ENCODE measurements around the gene ITGB1.
"Not testable (repeated sequence)": the region's sequence is repeated elsewhere in the genome, so short reads cannot be mapped to it uniquely, and the experiment has no call there.

ITGB1 gene

DNA sequence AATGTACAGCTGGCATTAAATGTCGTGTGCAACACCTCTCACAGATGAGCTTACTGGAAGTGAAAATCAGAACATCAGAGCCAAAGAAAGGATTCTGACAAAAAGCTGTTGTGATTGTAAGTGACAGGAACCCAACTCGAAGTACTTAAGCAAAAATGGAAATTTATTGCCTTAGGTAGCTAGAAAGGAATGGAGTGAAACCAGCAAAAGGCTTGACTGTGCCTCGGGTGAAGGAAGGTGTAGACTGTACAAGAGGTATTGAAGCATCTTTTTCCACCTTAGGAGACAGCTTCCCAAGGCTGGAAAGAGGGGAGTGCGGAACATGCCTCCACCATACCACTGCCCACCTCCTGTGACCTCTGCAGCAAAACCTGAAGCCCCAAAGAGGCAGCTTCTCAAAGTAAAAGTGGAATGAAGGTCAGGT is 27.3 kb upstream of the ITGB1 start:
- no peak for DNase-seq
- no peak overlapping the region for H3K4me3 Mint-ChIP-seq
- CTCF ChIA-PET = no interaction called here
- peaks cover 21% of the 10 kb centered on the region for H3K4me1 Mint-ChIP-seq
- no peaks in the 10 kb centered on the region for H3K36me3 Mint-ChIP-seq
- peaks cover 3% of the 10 kb centered on the region for H3K27me3 Mint-ChIP-seq
- H3K9me3 Mint-ChIP-seq = no peaks in the 10 kb centered on the region
- no peak overlapping the region for H3K27ac Mint-ChIP-seq

DNA sequence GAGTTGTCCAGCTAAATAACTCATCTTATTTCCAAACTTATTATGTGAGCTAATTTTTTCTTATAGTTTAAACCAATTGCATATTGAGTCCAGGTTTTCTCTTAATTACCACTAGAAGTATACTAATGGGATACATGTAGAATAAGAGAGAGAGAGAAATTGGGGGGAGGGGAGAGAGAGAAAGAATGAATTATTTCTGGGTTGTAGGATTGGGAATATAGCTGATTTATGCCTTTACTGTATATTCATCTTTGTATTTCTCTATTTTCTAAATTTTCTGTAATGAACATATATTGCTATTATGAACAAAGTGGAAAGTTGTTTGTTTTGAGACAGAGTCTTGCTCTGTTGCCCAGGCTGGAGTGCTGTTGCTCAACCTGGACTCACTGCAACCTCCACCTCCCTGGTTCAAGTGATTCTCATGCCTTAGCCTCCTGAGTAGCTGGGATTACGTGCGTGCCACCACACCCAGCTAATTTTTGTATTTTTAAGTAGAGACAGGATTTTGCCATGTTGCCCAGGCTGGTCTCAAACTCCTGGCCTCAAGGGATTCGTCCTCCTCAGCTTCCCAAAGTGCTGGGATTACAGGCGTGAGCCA is 26.1 kb upstream of the ITGB1 start:
- Mint-ChIP-seq H3K9me3 (no peaks in the 10 kb centered on the region), H3K4me1 (peaks cover 25% of the 10 kb centered on the region), H3K27me3 (peaks cover 4% of the 10 kb centered on the region), H3K27ac (no peak overlapping the region), H3K36me3 (no peaks in the 10 kb centered on the region), H3K4me3 (no peak overlapping the region)
- no peak for DNase-seq
- CTCF ChIA-PET = interaction anchor here (1.0 kb wide), 1 partner anchor 25 kb away, joined by 3 read pairs; no protein-coding TSS in a partner anchor

DNA sequence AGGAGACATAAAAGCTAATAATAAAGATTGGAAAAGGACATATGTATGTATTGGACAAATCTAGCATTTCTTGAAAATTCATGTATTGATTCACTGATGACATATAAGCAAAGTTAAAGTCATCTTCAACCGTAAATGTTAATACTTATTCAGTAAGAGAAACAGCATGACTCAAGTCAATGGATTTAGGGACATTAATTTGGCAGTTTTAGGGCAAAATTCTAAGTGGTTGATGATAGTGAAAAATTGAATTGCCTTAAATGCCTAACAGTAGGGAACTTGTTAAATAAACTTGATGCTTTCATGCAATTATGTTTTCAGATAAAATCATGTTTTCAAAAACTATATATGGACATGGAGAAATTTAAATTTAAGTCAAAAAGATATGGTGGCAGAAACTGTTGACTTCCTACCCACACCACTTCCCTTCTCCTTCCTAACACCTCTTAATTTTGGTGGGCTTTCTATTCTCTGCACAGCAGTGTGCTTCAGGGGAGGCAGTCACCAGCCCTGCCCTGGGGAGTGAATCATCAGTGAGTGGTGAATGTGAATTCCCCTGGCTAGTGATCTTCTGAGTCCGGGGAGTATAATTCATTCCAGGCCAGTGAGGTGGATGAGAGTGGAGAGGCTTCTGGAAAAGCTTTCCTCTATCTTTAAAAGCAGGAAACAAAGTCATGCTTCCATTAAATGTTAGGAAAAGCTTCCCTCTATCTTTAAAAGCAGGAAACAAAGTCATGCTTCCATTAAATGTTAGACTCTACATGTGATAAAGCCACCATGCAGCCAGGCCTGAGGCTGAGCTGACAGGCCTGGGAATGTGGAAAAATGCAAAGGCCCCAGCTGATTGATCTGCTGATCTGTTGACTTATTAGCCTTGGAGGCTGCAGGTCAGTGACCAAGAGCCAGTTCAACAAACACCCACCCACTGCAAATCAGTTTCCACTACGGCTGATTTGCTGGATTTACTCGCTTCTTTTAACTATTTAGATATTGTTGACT is 25.2 kb upstream of the ITGB1 start:
- Mint-ChIP-seq H3K36me3 (no peaks in the 10 kb centered on the region), H3K4me1 (peaks cover 25% of the 10 kb centered on the region), H3K9me3 (no peaks in the 10 kb centered on the region), H3K27me3 (peaks cover 4% of the 10 kb centered on the region), H3K27ac (no peak overlapping the region), H3K4me3 (no peak overlapping the region)
- CTCF ChIA-PET = interaction anchor here (0.7 to 1.0 kb wide), 2 partner anchors 26 to 678 kb away, joined by 3 read pairs; no protein-coding TSS in a partner anchor
- DNase-seq = no peak

DNA sequence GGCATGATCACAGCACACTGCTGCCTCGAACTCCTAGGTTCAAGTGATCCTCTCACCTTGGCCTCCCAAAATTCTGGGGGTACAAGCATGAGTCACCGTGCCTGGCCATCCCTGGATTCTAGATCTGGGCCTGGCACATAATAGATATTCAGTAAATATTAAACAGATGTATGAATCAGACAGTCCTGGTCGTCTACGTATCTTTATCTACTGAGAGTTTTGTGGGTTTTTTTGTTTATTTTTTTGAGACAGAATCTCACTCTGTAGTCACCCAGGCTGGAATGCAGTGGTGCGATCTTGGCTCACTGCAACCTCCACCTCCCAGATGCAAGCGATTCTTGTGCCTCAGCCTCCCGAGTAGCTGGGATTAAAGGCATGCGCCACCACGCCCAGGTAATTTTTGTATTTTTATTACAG is 24.3 kb upstream of the ITGB1 start:
- no peaks in the 10 kb centered on the region for H3K9me3 Mint-ChIP-seq
- no peak overlapping the region for H3K4me3 Mint-ChIP-seq
- H3K36me3 Mint-ChIP-seq = no peaks in the 10 kb centered on the region
- peaks cover 25% of the 10 kb centered on the region for H3K4me1 Mint-ChIP-seq
- no peak for DNase-seq
- H3K27me3 Mint-ChIP-seq = peaks cover 9% of the 10 kb centered on the region
- CTCF ChIA-PET = interaction anchor here (0.7 kb wide), 1 partner anchor 677 kb away, joined by 3 read pairs; no protein-coding TSS in a partner anchor
- H3K27ac Mint-ChIP-seq = peak overlapping the region; percentile 55

DNA sequence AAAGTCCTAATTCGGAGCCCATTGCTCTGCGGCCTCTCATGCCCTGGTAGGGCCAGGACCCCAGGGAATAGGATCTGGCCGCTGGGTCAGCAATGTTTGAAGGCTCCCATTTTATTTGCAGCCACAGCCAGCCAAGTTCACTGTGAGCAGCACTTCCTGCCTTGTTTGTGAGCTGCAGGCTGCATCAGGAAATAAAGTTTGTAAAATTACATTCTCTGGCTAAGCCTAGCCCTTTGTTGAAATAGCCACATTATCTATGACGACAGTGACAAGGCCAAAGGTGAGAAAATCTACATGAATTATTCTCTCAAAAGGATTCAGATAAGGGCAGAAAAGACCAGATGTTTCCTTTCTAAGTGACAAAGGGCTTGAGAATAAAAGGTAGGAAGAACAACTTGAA is 23.7 kb upstream of the ITGB1 start:
- peaks cover 25% of the 10 kb centered on the region for H3K4me1 Mint-ChIP-seq
- H3K4me3 Mint-ChIP-seq = no peak overlapping the region
- DNase-seq = no peak
- H3K36me3 Mint-ChIP-seq = no peaks in the 10 kb centered on the region
- CTCF ChIA-PET = interaction anchor here (0.8 to 1.2 kb wide), 2 partner anchors 22 to 25 kb away, joined by 4 read pairs; no protein-coding TSS in a partner anchor
- no peaks in the 10 kb centered on the region for H3K9me3 Mint-ChIP-seq
- peaks cover 11% of the 10 kb centered on the region for H3K27me3 Mint-ChIP-seq
- peak overlapping the region; percentile 55 for H3K27ac Mint-ChIP-seq

DNA sequence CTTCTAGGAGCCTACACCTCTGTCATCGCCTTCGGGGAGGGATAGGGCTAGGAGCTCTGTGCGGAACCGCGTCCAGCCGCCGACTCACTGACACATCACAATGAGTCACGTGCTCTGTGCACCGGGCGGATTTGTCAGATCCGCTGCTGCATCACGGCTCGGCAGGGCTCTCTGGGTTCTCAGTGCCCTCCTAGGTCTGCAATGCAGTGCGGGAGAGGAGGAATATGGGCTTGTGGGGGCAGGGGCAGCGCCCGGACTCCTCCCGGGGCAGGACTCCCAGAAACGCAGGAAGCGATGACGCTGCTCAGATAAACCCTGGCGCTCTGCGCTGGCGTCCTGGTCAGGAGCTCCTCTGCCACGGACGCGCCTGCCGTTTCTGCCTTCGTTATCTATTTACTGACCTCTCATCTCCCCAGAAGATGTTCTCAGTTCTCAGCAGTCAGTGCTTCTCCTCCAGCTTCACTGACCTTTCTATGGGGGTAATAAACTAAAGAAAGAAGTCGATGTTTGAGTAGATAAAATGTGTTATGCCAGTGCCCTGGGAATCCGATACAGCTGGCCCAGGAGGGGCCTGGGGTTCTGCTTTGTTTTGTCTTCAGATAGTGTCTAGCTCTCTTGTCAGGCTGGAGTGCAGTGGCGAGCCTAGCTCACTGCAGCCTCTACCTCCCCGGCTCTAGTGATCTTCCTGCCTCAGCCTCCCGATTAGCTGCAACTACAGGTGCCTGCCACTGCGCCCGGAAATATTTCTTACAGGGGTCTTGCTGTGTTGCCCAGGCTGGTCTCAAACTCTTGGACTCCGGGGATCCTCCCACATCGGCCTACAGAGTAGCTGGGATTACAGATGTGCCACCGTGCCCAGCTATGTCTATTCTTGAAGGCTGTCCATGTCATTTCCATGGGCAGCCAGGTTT is 22.8 kb upstream of the ITGB1 start:
- Mint-ChIP-seq H3K9me3 (no peaks in the 10 kb centered on the region), H3K4me3 (peak overlapping the region; percentile 88), H3K4me1 (peaks cover 25% of the 10 kb centered on the region), H3K36me3 (no peaks in the 10 kb centered on the region), H3K27me3 (peaks cover 11% of the 10 kb centered on the region), H3K27ac (peak overlapping the region; percentile 94)
- CTCF ChIA-PET = interaction anchor here (0.8 to 1.2 kb wide), 3 partner anchors 21 to 28 kb away, joined by 4 to 7 read pairs (median 4); no protein-coding TSS in a partner anchor
- DNase-seq = peak; percentile 89

DNA sequence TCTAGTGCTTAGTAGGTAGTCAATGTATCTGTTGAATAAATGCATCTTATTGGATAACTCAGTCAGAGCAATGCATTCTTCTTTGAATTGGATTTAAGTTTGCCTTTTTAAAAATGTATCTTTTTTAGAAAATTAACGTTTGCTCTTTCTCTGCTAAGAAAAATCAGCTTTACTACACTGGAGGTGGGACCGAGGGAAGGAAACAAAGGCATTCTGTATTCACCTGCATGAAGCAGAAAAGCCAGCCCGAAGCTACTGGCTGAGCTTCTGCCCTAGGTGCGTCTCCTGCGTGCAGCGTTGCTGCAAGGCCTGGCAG is 22.2 kb upstream of the ITGB1 start:
- no peak for DNase-seq
- no peaks in the 10 kb centered on the region for H3K9me3 Mint-ChIP-seq
- no peaks in the 10 kb centered on the region for H3K36me3 Mint-ChIP-seq
- CTCF ChIA-PET = interaction anchor here (1.2 kb wide), 1 partner anchor 29 kb away, joined by 7 read pairs; no protein-coding TSS in a partner anchor
- H3K4me1 Mint-ChIP-seq = peaks cover 25% of the 10 kb centered on the region
- H3K27me3 Mint-ChIP-seq = peaks cover 11% of the 10 kb centered on the region
- H3K27ac Mint-ChIP-seq = peak overlapping the region; percentile 94
- H3K4me3 Mint-ChIP-seq = peak overlapping the region; percentile 88

DNA sequence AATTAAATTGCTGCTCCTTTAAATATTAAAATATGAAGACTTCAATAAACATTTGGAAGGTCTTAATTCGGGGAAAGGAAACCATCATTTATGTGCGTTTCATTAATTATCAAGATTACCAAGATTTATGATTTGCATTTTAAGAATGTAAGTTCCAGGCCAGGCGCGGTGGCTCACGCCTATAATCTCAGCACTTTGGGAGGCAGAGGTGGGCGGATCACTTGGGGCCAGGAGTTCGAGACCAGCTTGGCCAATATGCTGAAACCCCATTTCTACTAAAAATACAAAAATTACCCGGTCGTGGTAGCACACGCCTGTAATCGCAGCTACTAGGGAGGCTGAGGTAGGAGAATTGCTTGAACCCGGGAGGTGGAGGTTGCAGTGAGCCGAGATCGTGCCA is 21.7 kb upstream of the ITGB1 start:
- DNase-seq, H3K9me3 Mint-ChIP-seq, H3K27ac Mint-ChIP-seq, H3K36me3 Mint-ChIP-seq, CTCF ChIA-PET: not testable (repeated sequence)
- H3K4me3 Mint-ChIP-seq = peak overlapping the region; percentile 26
- H3K27me3 Mint-ChIP-seq = peaks cover 11% of the 10 kb centered on the region
- peaks cover 25% of the 10 kb centered on the region for H3K4me1 Mint-ChIP-seq

DNA sequence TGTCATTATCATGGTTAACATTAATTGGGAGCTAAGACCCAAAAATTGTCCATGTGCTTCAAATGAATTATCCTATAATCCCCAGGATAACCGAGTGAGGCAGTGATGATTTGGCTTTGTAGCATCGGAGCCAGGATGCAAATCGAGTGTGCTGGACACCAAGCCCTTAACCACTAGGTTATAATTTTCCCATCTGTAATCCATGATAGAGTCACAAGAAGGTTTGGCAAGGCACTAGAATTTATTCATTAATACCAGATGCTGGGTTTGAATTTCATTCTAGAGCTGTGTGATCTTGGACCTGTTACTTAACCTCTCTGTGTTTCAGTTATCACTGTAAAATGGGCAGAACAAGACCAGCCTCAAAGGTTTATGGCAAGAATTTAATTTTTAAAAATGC is 21.0 kb upstream of the ITGB1 start:
- Mint-ChIP-seq H3K36me3 (no peaks in the 10 kb centered on the region), H3K27ac (no peak overlapping the region), H3K4me3 (no peak overlapping the region), H3K9me3 (no peaks in the 10 kb centered on the region), H3K27me3 (peaks cover 11% of the 10 kb centered on the region), H3K4me1 (peaks cover 25% of the 10 kb centered on the region)
- DNase-seq = no peak
- CTCF ChIA-PET = no interaction called here

DNA sequence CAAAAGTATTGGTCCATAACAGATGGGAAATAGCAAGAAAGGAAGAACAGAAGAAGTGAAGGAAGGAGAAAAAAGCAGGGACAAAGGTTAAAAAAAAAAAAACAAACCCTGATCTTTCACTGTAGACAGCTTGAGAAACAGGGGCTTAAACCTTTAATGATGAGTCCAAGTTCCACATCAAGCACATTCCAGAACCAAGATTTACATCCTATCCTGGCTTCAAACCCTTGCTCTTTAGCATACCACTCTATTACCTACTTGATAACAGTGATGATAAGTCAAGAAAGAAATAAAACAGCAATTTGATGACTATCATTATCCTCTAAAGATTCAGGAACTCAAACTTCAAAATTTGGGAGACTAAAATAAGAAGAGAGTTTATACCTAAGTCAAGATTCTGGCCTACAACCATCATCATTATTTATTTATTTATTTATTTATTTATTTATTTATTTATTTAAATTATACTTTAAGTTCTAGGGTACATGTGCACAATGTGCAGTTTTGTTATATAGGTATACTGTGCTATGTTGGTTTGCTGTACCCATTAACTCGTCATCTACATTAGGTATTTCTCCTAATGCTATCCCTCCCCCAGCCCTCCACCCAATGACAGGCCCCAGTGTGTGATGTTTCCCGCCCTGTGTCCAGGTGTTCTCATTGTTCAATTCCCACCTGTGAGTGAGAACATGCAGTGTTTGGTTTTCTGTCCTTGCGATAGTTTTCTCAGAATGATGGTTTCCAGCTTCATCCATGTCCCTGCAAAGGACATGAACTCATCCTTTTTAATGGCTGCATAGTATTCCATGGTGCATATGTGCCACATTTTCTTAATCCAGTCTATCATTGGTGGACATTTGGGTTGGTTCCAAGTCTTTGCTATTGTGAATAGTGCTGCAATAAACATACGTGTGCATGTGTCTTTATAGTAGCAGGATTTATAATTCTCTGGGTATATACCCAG is 20.1 kb upstream of the ITGB1 start:
- H3K36me3 Mint-ChIP-seq, DNase-seq, H3K9me3 Mint-ChIP-seq, H3K27ac Mint-ChIP-seq, CTCF ChIA-PET, H3K4me3 Mint-ChIP-seq: not testable (repeated sequence)
- H3K4me1 Mint-ChIP-seq = peaks cover 25% of the 10 kb centered on the region
- peaks cover 11% of the 10 kb centered on the region for H3K27me3 Mint-ChIP-seq

DNA sequence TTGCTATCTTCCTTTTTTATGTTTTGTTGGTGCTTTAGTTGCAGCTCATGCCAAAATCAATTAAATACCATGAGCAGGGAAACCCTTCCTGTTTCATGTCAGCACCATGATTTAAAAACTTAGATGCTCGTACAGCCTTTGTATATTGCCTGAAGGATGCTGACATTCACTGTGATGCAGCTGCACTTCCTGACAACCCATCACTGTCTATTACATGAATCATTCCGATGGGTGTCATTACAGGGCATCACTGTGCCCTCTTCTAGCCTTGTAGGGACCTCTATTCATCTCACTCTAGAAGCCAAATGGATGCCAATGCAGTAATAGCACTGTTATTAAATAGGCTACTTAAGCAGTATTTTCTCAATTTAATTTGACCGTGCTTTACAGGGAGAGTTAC is 18.3 kb upstream of the ITGB1 start:
- Mint-ChIP-seq H3K4me3 (no peak overlapping the region), H3K4me1 (peaks cover 30% of the 10 kb centered on the region), H3K27ac (no peak overlapping the region), H3K36me3 (no peaks in the 10 kb centered on the region), H3K27me3 (peaks cover 11% of the 10 kb centered on the region), H3K9me3 (no peaks in the 10 kb centered on the region)
- CTCF ChIA-PET = no interaction called here
- DNase-seq = no peak

DNA sequence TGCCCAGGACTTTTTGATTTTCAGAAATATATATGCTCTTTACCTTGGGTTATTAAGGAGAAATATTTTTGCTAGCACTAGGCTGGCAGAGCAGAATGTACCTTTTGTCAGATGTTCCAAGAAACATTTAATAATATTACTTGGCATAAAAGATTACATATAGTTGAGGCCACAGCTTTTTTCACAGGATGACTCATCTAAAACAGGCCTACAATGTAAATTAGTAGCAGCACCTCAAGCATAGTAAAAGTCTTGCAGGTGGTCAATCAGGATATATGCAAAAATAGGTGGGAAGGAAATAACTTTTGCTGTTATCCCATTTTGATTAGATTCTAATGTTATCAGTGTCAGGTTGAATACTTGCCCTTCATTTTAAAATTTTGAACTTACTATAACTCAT is 14.9 kb upstream of the ITGB1 start:
- Mint-ChIP-seq H3K4me1 (peaks cover 15% of the 10 kb centered on the region), H3K9me3 (no peaks in the 10 kb centered on the region), H3K4me3 (no peak overlapping the region), H3K27ac (no peak overlapping the region), H3K27me3 (peaks cover 7% of the 10 kb centered on the region), H3K36me3 (no peaks in the 10 kb centered on the region)
- DNase-seq = no peak
- CTCF ChIA-PET = no interaction called here

DNA sequence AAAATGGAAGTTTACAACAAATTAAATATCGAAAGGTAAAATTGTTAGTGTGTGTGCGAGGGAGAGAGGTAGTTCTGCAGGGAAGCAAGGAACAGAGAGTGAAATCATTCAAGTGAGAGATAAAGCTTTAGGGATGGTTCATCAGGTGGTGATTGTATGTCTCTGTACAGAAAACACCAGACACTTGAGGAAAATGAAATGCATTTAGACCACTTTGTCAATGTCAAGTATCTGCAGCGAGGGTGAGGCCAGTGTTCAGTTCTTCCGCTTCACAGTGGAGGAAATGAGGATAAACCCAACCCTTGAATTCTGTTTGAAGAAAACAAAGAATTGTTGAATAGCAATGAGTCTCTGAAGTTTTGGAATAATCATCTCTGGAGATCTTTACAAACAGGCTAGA is 14.4 kb upstream of the ITGB1 start:
- H3K36me3 Mint-ChIP-seq = no peaks in the 10 kb centered on the region
- no peak overlapping the region for H3K4me3 Mint-ChIP-seq
- no peak for DNase-seq
- peaks cover 15% of the 10 kb centered on the region for H3K4me1 Mint-ChIP-seq
- CTCF ChIA-PET = no interaction called here
- H3K27ac Mint-ChIP-seq = no peak overlapping the region
- peaks cover 4% of the 10 kb centered on the region for H3K27me3 Mint-ChIP-seq
- H3K9me3 Mint-ChIP-seq = no peaks in the 10 kb centered on the region
